ENCODE data around the gene CD200R1L.

Gene CD200R1L

DNA sequence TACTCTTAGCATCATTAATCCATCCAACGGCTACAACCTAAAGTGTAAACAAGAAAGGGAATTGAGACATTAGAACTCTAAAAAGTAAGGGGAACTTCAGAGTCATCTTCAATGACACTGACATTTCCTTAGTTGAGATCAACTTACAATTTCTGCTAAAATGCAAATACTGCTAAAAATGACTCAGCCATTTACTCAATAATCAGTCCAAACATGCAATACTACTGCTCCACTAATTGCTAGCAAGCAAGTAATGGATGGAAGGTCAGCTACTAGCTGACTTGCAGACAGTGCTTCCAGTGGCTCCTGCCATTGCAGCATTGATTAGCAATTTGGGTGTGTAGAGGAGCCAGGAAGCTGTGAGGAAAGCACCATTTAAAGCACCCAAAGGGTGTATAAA, 28.4 kb downstream of the CD200R1L start:
- peak; percentile 35 for DNase-seq (ENCODE audit: low read depth)

DNA sequence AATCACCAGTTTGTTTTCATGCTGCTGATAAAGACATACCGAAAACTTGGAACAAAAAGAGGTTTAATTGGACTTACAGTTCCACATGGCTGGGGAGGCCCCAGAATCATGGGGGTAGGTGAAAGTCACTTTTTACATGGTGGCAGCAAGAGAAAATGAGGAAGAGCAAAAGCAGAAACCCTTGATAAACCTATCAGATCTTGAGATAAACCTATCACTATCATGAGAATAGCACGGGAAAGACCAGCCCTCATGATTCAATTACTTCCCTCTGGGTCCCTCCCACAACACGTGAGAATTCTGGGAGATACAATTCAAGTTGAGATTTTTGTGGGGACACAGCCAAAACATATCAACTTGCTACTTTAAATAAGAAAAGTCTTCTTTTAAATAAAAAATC, 28.9 kb downstream of the CD200R1L start:
- DNase-seq (ENCODE audit: low read depth), result no peak

DNA sequence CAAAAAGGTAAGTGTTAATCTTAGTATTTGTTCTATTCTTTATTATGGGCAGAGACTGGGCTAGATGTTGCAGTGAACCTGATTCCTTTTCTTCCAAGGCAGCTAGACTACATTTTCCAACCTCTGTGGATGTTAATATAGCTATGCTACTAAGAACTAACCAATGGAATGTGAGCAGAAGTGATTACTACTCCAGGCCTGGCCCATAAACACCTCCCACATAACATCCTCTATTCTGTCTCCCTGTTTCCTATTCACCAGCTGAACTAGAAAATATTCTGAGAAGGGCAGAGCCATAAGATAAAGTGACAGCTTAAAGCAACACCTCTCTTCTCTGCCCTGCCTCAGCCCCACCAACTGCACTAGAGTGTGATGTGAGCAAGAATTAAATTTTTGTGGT, 29.4 kb downstream of the CD200R1L start:
- DNase-seq (ENCODE audit: low read depth), result no peak

DNA sequence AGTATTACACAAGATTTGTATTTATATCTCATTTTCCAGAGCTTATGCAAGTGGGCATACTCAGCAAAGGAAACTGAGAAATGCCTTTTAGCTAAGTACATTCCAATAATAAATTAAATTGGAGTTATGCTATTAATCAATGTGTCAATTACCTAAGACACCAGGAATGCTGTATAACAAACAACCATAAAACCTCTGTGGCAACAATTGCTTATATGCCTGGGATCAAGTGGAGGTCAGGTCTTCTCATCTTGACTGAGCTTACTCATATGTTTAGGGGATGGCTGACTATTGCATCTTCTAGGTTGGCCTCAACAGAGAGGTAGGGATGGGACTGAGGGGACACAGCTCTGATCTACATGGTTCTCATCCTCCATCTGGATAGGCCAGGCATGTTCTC, 30.7 kb downstream of the CD200R1L start:
- no peak for DNase-seq (ENCODE audit: low read depth)

DNA sequence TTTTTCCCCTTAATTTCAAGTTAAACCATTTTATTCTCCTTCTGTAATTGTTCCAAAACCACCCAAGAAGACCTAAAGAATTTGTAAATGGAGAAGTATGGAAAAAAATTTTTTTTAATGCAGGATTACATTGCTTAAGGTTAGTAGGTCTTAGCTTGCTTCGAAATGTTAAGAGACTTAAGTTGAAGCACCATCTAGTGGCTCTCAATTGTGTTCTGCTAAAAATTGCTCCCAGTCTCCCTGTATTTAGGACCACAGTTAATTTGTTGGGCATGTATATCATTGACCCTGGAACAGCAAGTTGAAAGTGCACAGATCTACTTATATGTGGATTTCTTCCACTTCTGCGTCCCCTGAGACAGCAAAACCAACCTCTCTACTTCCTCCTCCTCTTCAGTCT, 32.4 kb downstream of the CD200R1L start:
- DNase-seq (ENCODE audit: low read depth), result peak; percentile 72

DNA sequence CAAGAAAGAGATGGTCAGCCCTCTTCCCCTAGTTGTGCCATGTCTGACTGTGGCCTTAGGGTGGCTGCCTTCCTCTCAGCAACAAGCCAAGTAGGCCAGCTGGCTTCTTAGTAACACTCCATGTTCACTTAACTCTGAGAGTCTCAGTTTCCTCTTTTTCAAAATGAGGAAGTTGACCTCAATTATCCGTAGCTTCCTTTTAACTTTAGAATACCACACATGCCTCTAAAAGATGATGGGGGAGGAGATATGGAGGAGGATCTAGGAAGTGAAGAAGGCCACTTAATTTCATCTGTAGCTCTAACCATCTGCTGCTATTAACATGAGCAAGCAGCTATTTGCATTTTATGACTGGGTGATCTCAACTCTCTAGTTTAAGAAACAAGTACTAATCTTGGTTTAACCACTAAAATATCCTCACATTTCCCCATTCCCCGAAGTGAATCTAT, 32.9 kb downstream of the CD200R1L start:
- peak; percentile 29 for DNase-seq (ENCODE audit: low read depth)

DNA sequence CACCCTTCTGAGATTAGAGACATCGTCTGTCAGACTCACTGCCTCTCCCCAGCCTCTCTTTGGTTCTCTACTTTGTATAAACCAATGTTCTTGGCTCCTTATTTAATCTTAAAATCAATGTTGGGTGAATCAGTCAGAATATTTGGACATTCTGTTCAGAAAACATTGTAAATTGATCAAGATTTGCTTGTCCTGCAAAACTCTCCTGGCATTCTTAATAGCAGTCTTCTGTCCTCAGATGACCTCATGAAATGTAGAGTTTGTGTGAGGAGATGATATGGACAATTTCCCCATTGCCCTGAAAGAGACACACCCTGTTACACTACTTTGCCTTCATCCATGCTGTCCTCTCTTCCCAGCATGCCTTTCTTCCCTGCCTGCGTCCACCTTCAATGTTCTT, 33.6 kb downstream of the CD200R1L start:
- peak; percentile 20 for DNase-seq (ENCODE audit: low read depth)

DNA sequence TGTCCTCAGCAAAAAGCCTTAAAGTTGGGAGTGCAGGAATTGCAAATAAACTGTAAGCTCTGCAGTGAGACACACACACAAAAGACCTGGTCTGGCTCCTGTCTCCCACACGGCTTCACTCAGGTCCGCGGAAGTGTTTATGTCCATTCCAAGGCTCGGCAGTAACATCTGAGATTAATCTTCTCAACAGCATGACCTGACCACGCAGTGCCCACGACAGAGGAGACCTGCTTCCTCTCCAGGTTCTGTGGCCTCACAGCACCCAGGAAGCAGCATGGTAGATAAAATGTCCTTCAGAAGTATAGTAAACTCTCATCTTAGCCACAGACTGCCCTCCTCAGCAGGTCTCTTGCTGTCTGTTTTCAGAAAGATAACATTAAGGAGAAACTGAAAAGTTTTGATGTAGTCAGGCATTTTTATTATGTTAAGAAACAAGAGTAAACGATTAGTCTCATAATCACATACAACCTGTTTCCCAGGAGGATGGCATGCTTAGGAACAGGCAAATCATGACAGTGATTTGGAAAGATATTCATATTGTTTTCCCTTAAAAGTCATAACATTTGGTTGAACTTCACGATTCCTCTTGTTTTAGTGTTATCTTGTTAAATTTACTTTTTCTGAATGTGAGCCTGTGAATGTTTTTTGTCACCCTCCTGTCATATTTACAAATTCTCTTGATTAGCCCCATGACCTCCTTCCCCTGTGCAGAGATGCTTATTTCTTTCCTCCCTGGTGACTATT, 34.6 kb downstream of the CD200R1L start:
- no peak for DNase-seq (ENCODE audit: low read depth)

DNA sequence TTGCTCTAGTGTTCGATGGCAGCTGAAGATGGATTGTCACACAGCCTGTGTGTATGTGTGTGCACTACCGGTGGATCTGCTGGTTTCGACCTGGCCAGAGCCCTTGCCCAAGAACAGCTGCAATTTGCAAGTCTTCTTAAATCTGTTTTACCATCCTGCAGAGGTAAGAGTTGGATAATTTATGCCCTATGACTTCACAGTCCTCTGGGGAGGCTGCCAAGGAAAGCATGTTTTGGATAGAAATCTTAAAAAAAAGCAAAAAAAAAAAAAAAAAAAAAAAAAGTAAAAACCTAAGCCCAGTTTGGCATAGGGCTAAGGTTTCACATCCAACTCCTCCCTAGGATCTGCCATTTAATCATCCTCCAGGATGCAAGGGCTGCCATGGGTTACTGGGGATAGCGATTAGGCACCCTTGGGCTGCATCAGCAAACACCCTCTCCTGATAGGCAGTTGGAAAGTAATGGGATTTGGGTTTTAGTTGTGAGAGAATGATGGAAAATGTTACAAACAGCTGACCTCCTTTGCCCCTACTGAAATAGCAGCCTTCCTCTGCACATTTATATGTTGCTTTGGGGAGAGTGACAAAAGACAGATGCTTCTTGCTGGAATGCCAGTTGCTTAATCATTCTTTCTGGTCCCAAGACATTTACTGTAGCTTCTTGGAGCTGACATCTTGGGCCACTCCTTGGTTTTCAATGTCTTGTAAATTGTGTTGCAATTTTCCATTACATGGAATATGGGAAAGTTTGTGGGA, 35.4 kb downstream of the CD200R1L start:
- DNase-seq (ENCODE audit: low read depth), result peak; percentile 90

DNA sequence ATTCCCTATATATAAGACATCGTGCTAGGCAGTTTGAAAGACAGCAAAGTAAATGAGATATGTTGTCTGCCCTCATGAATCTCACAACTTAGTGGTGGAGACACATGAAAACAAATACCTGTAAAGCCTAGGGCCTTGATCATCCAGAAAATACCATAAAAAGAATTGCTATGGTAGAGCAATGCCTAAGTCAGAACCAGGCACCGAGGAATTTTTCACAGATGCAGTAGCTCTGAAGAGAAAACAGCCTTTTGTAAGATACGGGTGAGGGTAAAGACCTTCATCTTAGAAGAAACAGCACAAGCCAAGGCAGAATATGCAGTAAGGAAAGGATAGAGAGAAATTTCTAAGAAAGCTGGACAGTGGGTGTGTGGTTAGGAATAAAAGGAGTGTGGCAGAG, 36.1 kb downstream of the CD200R1L start:
- DNase-seq (ENCODE audit: low read depth), result no peak

DNA sequence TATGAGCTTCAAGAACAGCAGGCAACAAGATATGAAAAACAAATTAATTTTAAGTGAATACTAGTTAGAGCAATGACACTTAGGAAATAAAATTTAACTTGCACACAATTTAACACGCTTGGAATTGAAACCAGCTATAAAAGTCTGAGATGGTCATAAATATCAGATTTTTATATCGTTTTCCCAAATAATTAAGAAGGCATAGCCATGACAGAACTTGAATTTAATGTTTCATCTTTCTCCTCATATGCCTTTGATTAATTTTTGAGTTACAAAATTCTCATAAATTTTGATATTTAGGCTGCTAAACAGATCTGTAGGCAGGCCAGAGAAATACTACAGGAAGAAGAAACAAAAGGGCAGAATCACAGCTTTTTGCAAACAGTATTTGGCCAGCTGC, 38.5 kb downstream of the CD200R1L start:
- no peak for DNase-seq (ENCODE audit: low read depth)

DNA sequence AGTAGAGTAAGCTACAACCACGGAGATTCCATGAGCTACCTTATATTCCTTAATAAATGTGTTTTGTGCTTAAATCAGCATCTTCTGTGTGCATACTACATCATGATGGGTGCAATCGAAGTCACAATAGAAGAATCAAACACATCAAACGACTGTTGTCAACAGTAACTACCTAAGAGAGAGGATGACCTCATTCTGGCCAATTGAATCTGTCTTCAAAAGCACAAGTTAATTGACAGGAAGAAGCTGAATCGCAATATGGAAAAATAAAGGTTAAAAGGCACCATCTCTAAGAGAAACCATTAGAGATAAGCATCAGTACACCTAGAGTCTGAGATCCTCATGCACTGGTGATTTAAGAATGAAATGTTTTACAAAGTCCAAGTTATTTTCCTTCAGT, 39.0 kb downstream of the CD200R1L start:
- no peak for DNase-seq (ENCODE audit: low read depth)

DNA sequence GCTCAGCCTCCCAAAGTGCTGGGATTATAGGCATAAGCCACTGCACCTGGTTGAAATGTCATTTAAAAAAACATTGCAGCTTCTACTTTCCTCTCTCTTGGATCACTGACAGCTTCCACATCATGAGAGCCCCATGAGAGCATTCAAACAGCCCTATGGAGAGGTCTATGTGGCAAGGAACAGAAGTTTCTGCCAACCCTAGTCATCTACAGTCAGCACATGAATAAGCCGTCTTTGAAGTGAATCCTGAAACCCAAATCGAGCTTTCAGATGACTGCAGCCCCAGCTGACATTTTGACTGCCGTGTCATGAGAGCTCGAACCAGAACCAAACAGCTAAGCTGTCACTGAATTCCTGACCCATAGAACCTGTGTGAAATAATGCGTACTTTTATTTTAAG, 39.8 kb downstream of the CD200R1L start:
- DNase-seq (ENCODE audit: low read depth), result peak; percentile 46

DNA sequence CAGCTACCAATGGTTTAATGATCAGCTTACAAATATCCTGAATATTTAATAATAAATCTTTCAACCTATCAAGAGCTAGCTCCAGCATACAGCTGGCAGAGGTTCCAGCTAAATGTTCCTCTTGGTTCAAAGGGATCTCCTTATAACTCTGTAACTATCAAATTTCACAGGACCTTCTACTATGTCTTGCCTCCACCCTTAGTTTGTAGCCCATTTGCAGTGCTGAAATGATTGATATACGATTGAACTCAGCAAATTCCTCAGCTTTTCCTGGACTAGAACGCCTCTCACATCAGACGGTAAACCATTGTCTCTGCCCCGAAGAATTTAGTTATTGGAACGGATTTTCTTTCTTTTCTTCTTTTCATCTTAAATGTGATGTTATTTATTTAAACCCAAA, 41.5 kb downstream of the CD200R1L start:
- DNase-seq (ENCODE audit: low read depth), result no peak

DNA sequence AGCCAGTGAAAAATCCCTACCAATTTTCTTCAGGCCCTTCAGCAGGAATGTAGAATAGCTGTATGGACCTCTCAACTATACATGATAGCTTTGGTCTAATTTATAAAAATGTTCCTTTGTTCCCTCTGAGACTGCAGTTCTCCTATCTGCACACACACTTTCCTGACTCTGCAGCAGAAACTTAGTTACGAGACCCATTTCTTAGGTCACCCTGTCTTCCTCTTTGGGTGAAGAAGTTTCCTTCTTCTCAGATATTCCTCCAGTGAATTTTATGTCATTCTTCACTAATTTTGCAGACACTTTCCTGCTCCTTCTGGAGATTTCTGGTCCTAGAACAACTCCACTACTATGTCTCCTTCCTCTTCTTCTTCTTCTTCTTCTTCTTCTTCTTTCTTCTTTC, 42.6 kb downstream of the CD200R1L start:
- DNase-seq (ENCODE audit: low read depth), result no peak

DNA sequence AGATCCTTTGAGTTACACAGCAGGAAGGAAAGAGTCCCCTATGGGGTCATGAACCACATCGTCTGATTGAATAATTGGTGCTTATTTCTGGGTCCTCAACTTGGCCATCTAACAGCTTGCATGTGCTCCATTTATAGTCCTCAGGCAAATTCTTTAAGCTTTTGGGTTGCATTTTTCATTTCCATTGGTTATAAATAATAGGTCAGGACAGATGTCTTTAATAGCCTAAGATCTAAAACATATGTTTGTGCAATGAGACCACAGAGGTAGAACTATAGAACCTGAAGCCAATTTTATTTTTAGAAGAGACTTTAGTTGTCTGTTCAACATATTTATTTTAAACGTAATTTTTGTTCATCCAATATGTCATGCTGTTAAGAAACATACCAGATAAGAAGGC, 43.2 kb downstream of the CD200R1L start:
- DNase-seq (ENCODE audit: low read depth), result no peak

DNA sequence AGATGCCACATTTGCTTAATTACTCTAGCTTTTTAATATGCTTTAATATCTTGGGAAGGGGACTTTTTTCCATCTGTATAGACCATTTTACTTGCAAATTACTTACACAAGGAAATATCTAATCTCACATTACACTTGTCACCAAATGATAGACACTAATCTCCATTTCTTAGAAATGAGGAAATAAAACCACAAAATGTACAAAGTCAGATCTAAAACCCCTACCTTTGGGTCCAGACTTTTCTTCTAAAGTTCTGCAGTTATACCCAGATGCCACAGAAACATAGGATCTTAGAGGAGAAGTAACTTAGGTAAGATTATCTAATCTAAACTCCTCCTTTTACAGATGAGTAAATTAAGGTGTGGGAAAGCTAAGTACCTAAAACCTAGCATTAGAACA, 44.3 kb downstream of the CD200R1L start:
- DNase-seq (ENCODE audit: low read depth), result no peak

DNA sequence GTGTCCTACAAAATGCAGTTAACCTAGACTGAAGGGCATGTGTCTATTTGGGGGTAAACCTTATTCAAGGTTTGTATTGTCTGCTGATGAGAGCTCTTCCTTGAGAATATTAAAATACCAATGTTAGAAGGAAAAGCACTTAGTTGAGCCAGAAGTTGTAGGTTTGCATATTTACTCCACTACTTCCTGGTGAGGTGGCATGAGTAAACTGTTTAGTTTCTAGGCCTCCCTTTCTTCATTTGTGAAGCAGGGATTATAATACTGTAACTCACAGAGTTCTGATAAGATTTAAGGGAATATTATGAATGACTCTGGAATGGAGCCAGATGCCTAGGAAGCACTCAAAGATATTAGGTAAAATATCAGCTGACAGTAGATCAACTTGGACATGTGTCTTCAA, 46.7 kb downstream of the CD200R1L start:
- DNase-seq (ENCODE audit: low read depth), result no peak

DNA sequence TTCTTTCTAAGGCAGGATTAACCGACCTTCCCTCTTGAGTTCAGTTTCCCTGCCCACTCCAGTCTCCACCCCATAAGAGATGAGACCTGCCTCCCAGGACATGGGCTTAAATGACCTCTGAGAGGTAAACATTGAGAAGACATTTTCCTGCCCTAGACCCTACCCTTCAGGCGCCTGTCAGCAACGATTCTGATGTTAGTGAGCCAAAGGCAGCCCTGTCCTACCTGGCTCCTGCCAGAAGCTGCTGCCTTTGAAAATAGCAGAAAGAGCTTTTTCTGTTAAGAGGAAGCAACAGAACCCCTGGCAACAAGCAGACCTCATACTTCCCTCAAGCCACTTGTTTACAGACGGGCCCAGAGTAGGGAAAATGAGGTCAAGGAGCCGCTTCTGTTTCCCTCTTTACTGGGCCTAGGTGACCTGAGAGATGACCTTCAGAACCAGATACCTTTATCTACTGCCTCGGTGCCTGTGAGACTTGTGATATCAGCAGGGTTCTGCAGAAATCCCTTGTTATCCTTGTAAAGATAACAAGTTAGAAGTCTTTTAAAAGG, 52.0 kb downstream of the CD200R1L start:
- DNase-seq (ENCODE audit: low read depth), result no peak

DNA sequence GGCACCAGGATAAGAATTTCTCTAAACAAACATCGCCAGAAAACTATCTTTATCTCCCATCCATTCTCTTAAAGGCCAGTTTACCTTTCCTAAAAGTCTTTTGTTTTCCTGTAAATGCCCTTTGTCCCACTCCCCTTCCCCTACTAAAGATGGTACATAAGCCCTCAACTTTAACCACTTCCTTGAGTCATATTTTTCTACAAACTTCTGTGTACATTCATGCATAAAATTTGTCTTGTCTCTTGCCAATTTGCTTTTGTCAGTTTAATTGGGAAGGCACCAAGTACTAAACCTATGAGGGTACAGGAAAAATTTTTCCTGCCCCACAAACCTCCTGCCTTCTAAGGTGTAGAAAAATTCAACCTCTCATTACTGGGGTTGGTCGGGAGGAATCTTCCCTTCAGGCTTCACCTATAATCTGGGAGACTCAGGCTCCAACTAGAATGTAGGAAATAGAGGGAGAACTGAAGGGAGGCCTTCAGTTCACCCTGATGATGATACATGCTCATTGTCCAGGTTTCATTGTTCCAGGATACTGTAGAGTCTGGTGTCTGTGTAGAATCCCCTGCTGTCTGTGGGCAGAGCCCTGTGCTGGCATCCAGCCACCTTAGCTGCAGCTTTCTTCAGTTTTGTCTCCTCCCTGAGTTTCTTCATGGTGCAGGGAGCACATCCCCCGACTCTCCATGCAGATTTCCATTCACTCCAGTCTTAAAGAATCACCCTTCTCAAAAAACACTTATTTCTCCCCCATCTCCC, 53.2 kb downstream of the CD200R1L start:
- DNase-seq (ENCODE audit: low read depth), result no peak

DNA sequence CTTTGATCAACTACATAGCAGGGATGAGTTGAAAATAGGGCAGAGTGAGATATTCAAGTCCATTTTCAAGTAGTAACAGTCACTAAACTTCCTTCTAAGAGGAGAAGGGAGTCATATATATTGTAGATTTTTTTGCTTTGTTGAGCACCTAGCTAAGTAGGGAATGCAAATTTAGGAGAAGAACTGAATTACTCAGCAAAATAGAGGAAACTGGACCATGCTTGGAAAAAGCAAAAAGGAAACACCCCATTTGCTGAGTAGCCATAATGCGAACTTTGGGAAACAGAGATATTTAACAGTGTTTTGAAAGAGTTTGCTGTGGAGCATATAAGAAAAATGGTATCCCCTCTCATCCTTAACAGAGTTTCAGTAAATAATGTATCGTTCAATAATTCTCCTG, 54.9 kb downstream of the CD200R1L start:
- no peak for DNase-seq (ENCODE audit: low read depth)

DNA sequence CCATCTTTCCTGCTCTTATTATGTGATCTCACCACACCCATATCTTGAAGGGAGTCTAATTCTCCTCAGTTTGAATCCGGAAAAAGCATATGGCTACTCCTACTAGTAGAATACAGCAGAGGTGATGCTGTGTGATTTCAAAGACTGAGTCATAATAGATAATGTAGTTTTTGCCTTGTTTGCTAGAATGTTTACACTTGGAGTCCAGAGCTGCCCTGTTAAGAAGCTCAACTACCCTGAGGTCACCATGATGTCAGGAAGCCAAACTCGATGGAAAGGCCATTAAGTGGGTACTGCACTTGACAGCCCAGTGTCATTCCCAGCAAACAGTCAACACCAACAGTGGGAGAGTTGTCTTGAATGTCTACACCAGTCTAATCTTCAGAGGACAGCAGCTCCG, 56.9 kb downstream of the CD200R1L start:
- no peak for DNase-seq (ENCODE audit: low read depth)

Measured in stromal cell of bone marrow (primary cell).